Measurements from ENCODE around the gene TCEAL8.
"Not testable (repeated sequence)": the region's sequence is repeated elsewhere in the genome, so short reads cannot be mapped to it uniquely, and the experiment has no call there.

TCEAL8 gene

DNA sequence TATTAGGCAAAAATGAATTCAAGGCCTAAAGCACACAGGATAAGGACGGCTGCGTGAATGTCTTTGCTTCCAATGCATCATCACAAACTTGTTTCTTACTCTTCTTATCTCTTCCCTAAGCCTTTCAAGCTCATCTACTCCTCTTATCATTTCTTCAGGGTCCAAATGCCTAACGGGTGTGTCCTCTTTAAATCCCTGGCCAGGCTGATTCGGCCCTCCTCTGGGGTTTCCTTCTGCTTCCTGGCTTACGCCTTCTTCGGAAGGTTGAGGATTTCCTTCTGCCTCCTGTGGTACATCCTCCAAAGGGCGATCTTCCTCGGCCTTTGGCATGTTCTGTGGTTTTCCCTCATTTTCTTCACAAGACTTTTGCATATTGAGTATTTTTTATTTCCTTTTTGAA is 1.3 kb downstream of the TCEAL8 start:
- no peaks in the 10 kb centered on the region for H3K4me1 ChIP-seq (ENCODE audit: control insufficient read depth, insufficient read depth, low read length, poor library complexity, severe bottlenecking)
- H3K4me3 ChIP-seq (ENCODE audit: insufficient read depth, low read depth, low read length, poor library complexity, severe bottlenecking): no peak overlapping the region
- no peaks in the 10 kb centered on the region for H3K36me3 ChIP-seq (ENCODE audit: control insufficient read depth, insufficient read depth, low read length)
- H3K27me3 ChIP-seq (replicated peaks; ENCODE audit: control insufficient read depth, insufficient read depth, low read length, poor library complexity, severe bottlenecking): no peaks in the 10 kb centered on the region
- DNase-seq: no peak
- no peak overlapping the region for H3K27ac ChIP-seq (ENCODE audit: insufficient read depth, low read length, poor library complexity, severe bottlenecking)
- no peaks in the 10 kb centered on the region for H3K9me3 ChIP-seq (ENCODE audit: control insufficient read depth, low read length)

- H3K4me1 ChIP-seq (ENCODE audit: control insufficient read depth, insufficient read depth, low read length, poor library complexity, severe bottlenecking): no peaks in the 10 kb centered on the region
- no peak overlapping the region for H3K27ac ChIP-seq (ENCODE audit: insufficient read depth, low read length, poor library complexity, severe bottlenecking)
Observed at GRCh38 chrX:103250977-103251376, 4.0 kb downstream of the TCEAL8 start.

GRCh38 chrX:103249805-103250204 is 5.2 kb downstream of the TCEAL8 start:
- Histone ChIP-seq H3K4me3 (ENCODE audit: insufficient read depth, low read depth, low read length, poor library complexity, severe bottlenecking) (no peak overlapping the region), H3K4me1 (ENCODE audit: control insufficient read depth, insufficient read depth, low read length, poor library complexity, severe bottlenecking) (no peaks in the 10 kb centered on the region), H3K27me3 (replicated peaks; ENCODE audit: control insufficient read depth, insufficient read depth, low read length, poor library complexity, severe bottlenecking) (no peaks in the 10 kb centered on the region), H3K36me3 (ENCODE audit: control insufficient read depth, insufficient read depth, low read length) (no peaks in the 10 kb centered on the region), H3K27ac (ENCODE audit: insufficient read depth, low read length, poor library complexity, severe bottlenecking) (no peak overlapping the region), H3K9me3 (ENCODE audit: control insufficient read depth, low read length) (no peaks in the 10 kb centered on the region)
- DNase-seq: no peak

More at GRCh38 chrX:103250977-103251376, 4.0 kb downstream of the TCEAL8 start:
- Histone ChIP-seq H3K36me3 (ENCODE audit: control insufficient read depth, insufficient read depth, low read length) (no peaks in the 10 kb centered on the region), H3K4me3 (ENCODE audit: insufficient read depth, low read depth, low read length, poor library complexity, severe bottlenecking) (no peak overlapping the region), H3K9me3 (ENCODE audit: control insufficient read depth, low read length) (no peaks in the 10 kb centered on the region), H3K27me3 (replicated peaks; ENCODE audit: control insufficient read depth, insufficient read depth, low read length, poor library complexity, severe bottlenecking) (no peaks in the 10 kb centered on the region)
- no peak for DNase-seq

DNA sequence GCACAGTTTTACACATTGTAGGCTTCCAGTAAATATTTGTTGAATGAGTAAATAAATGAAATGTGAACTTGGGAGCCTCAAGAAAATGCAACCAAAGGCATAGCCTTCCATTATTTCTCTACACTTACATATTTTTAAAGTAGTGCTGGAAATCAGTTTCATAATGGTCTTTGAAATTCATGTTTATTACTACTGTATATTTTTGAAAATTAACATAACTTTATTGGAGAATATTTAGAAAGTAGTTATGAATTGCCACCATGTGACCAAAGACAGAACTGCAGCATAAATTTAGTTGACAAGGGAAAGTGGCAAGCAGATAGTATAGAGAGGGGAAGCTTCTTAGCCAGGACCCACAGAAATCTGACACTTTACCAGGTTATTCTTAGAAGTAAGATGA is 6.4 kb downstream of the TCEAL8 start:
- no peaks in the 10 kb centered on the region for H3K4me1 ChIP-seq (ENCODE audit: control insufficient read depth, insufficient read depth, low read length, poor library complexity, severe bottlenecking)
- no peak overlapping the region for H3K27ac ChIP-seq (ENCODE audit: insufficient read depth, low read length, poor library complexity, severe bottlenecking)
- no peak for DNase-seq
- H3K9me3 ChIP-seq (ENCODE audit: control insufficient read depth, low read length): no peaks in the 10 kb centered on the region
- H3K36me3 ChIP-seq (ENCODE audit: control insufficient read depth, insufficient read depth, low read length): no peaks in the 10 kb centered on the region
- H3K4me3 ChIP-seq (ENCODE audit: insufficient read depth, low read depth, low read length, poor library complexity, severe bottlenecking): no peak overlapping the region
- no peaks in the 10 kb centered on the region for H3K27me3 ChIP-seq (replicated peaks; ENCODE audit: control insufficient read depth, insufficient read depth, low read length, poor library complexity, severe bottlenecking)

DNA sequence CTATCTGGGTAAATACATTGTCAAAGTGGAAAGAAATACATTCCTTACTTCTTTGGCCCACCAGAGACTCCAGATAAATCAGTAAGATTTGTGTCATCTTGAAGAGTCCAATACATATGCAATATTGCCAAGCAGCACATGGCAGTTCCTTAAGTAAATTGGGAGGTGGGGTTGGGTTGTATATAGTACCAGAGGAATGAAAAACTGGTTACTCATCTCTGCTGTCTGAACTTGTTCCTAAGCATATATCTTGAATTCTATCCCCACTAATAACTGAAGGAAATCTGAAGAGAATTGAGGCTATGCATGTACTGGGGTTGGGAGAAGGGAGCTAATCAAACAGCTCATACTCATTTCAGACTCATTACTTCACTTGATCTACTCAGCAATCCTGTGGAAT is 14.8 kb downstream of the TCEAL8 start:
- DNase-seq: no peak
- no peak overlapping the region for H3K27ac ChIP-seq (ENCODE audit: insufficient read depth, low read length, poor library complexity, severe bottlenecking)

DNA sequence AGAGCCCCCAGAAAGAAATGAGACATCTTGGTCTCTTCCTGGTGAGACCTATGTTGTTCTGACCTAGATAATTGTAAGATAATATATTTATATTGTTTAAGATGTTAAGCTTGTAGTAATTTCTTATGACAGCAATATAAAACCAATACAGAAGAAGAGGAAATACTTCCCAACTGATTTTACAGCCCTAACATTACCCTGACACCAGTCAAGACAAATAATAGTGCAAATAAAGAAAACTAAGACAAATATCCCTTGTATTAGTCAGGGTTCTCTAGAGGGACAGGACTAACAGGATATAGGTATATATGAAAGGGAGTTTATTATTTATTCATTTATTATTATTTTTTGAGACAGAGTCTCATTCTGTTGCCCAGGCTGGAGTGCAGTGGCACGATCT is 18.7 kb downstream of the TCEAL8 start:
- no peak for DNase-seq
- H3K4me3 ChIP-seq (ENCODE audit: insufficient read depth, low read depth, low read length, poor library complexity, severe bottlenecking): no peak overlapping the region
- no peaks in the 10 kb centered on the region for H3K4me1 ChIP-seq (ENCODE audit: control insufficient read depth, insufficient read depth, low read length, poor library complexity, severe bottlenecking)
- no peak overlapping the region for H3K27ac ChIP-seq (ENCODE audit: insufficient read depth, low read length, poor library complexity, severe bottlenecking)
- no peaks in the 10 kb centered on the region for H3K9me3 ChIP-seq (ENCODE audit: control insufficient read depth, low read length)
- no peaks in the 10 kb centered on the region for H3K36me3 ChIP-seq (ENCODE audit: control insufficient read depth, insufficient read depth, low read length)
- no peaks in the 10 kb centered on the region for H3K27me3 ChIP-seq (replicated peaks; ENCODE audit: control insufficient read depth, insufficient read depth, low read length, poor library complexity, severe bottlenecking)

More for the DNA sequence above, 14.8 kb downstream of the TCEAL8 start:
- Histone ChIP-seq H3K9me3 (ENCODE audit: control insufficient read depth, low read length) (no peaks in the 10 kb centered on the region), H3K4me1 (ENCODE audit: control insufficient read depth, insufficient read depth, low read length, poor library complexity, severe bottlenecking) (no peaks in the 10 kb centered on the region), H3K27me3 (replicated peaks; ENCODE audit: control insufficient read depth, insufficient read depth, low read length, poor library complexity, severe bottlenecking) (no peaks in the 10 kb centered on the region), H3K36me3 (ENCODE audit: control insufficient read depth, insufficient read depth, low read length) (no peaks in the 10 kb centered on the region), H3K4me3 (ENCODE audit: insufficient read depth, low read depth, low read length, poor library complexity, severe bottlenecking) (no peak overlapping the region)

- H3K27ac ChIP-seq (ENCODE audit: insufficient read depth, low read length, poor library complexity, severe bottlenecking); H3K27me3 ChIP-seq (replicated peaks; ENCODE audit: control insufficient read depth, insufficient read depth, low read length, poor library complexity, severe bottlenecking); H3K9me3 ChIP-seq (ENCODE audit: control insufficient read depth, low read length); H3K4me3 ChIP-seq (ENCODE audit: insufficient read depth, low read depth, low read length, poor library complexity, severe bottlenecking); DNase-seq; H3K36me3 ChIP-seq (ENCODE audit: control insufficient read depth, insufficient read depth, low read length); H3K4me1 ChIP-seq (ENCODE audit: control insufficient read depth, insufficient read depth, low read length, poor library complexity, severe bottlenecking): not testable (repeated sequence)
Observed at GRCh38 chrX:103235608-103236007, 19.3 kb downstream of the TCEAL8 start.

- Histone ChIP-seq H3K4me3 (ENCODE audit: insufficient read depth, low read depth, low read length, poor library complexity, severe bottlenecking) (no peak overlapping the region), H3K4me1 (ENCODE audit: control insufficient read depth, insufficient read depth, low read length, poor library complexity, severe bottlenecking) (no peaks in the 10 kb centered on the region), H3K36me3 (ENCODE audit: control insufficient read depth, insufficient read depth, low read length) (no peaks in the 10 kb centered on the region), H3K27ac (ENCODE audit: insufficient read depth, low read length, poor library complexity, severe bottlenecking) (no peak overlapping the region), H3K27me3 (replicated peaks; ENCODE audit: control insufficient read depth, insufficient read depth, low read length, poor library complexity, severe bottlenecking) (no peaks in the 10 kb centered on the region), H3K9me3 (ENCODE audit: control insufficient read depth, low read length) (no peaks in the 10 kb centered on the region)
- no peak for DNase-seq
Observed at GRCh38 chrX:103234869-103235268, 20.1 kb downstream of the TCEAL8 start.

- H3K4me1 ChIP-seq (ENCODE audit: control insufficient read depth, insufficient read depth, low read length, poor library complexity, severe bottlenecking): no peaks in the 10 kb centered on the region
- H3K4me3 ChIP-seq (ENCODE audit: insufficient read depth, low read depth, low read length, poor library complexity, severe bottlenecking): no peak overlapping the region
- H3K27me3 ChIP-seq (replicated peaks; ENCODE audit: control insufficient read depth, insufficient read depth, low read length, poor library complexity, severe bottlenecking): no peaks in the 10 kb centered on the region
- no peak overlapping the region for H3K27ac ChIP-seq (ENCODE audit: insufficient read depth, low read length, poor library complexity, severe bottlenecking)
- H3K9me3 ChIP-seq (ENCODE audit: control insufficient read depth, low read length): no peaks in the 10 kb centered on the region
- no peaks in the 10 kb centered on the region for H3K36me3 ChIP-seq (ENCODE audit: control insufficient read depth, insufficient read depth, low read length)
- no peak for DNase-seq
Observed at GRCh38 chrX:103233263-103233662, 21.7 kb downstream of the TCEAL8 start.

DNA sequence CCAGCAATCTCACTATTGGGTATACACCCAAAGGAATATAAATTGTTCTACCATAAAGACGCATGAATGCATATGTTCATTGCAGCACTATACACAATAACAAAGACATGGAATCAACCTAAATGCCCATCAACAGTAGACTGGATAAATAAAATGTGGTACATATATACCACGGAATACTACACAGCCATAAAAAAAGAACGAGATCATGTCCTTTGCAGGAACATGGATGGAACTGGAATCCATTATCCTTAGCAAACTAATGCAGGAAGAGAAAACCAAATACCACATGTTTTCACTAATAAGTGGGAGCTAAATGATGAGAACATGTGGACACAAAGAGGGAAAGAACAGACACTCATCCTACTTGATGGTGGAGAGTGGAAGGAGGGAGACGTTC is 29.0 kb downstream of the TCEAL8 start:
- H3K36me3 ChIP-seq (ENCODE audit: control insufficient read depth, insufficient read depth, low read length); DNase-seq; H3K27me3 ChIP-seq (replicated peaks; ENCODE audit: control insufficient read depth, insufficient read depth, low read length, poor library complexity, severe bottlenecking): not testable (repeated sequence)

More for the DNA sequence above, 29.0 kb downstream of the TCEAL8 start:
- H3K9me3 ChIP-seq (ENCODE audit: control insufficient read depth, low read length); H3K4me1 ChIP-seq (ENCODE audit: control insufficient read depth, insufficient read depth, low read length, poor library complexity, severe bottlenecking); H3K27ac ChIP-seq (ENCODE audit: insufficient read depth, low read length, poor library complexity, severe bottlenecking); H3K4me3 ChIP-seq (ENCODE audit: insufficient read depth, low read depth, low read length, poor library complexity, severe bottlenecking): not testable (repeated sequence)

Measured in effector memory CD4-positive, alpha-beta T cell (primary cell).